Measurements from ENCODE around the gene GTF2IRD1. TPM values are rescaled to one million over a fixed set of nuclear protein-coding genes. Genes with fewer than 3 reads are reported as not detected.

GTF2IRD1 gene
- polyA plus RNA-seq, 1 of the 3 experiments (the other 2 are of a cell fraction) = 26.4 TPM

DNA sequence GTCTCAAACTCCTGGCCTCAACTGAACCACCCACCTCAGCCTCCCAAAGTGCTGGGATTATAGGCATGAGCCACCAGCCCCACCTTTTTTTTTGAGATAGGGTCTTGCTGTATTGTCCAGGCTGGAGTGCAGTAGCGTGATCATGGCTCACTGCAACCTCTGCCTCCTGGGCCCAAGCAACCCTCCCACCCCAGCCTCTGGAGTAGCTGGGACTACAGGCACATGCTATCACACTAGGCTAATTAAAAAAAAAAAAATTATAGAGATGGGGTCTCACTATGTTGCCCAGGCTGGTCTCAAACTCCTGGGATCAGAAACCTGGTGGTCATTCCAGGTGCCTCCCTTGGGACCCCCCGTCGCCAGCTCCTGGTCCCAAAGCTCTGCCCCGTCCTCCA is 25.0 kb downstream of the GTF2IRD1 start:
- Histone ChIP-seq H3K9me2 (no peaks in the 10 kb centered on the region), H3K9me3 (no peaks in the 10 kb centered on the region), H4K20me1 (ENCODE audit: insufficient read depth) (peaks cover 23% of the 10 kb centered on the region; the same call in 1 of the 2 replicates), H3F3A (replicated peaks; ENCODE audit: insufficient read depth) (peaks cover 26% of the 10 kb centered on the region), H3K4me3 (ENCODE audit: low read depth in 2 of 2, low read length in 1 of 2) (no peak overlapping the region), H3K79me2 (ENCODE audit: insufficient read depth) (peaks cover 76% of the 10 kb centered on the region; the same call in 1 of the 2 replicates), H3K36me3 (replicated peaks in 1 of 2; ENCODE audit: control insufficient read depth in 1 of 2, insufficient read depth in 2 of 2, low read length in 1 of 2) (no peaks in the 10 kb centered on the region), H3K4me1 (ENCODE audit: control insufficient read depth in 1 of 2, insufficient read depth in 2 of 2, low read depth in 1 of 2, low read length in 1 of 2) (peaks cover 46 to 49% of the 10 kb centered on the region in 2 experiments; a peak in 3 of 4 replicates), H3K4me2 (no peak overlapping the region; the same call in 1 of the 2 replicates), H3K27me3 (ENCODE audit: insufficient read depth) (no peaks in the 10 kb centered on the region), H3K9ac (no peak overlapping the region; the same call in 1 of the 2 replicates), H3K27ac (ENCODE audit: low read depth in 2 of 2, low read length in 1 of 2) (peak overlapping the region; percentile 66 to 83; a peak in 3 of 4 replicates), H2AFZ (ENCODE audit: low read depth) (no peak overlapping the region)
- DNase-seq = no peak
- ChIA-PET POLR2A (interaction anchor here (1.1 to 1.5 kb wide), 3 partner anchors 13 to 27 kb away, joined by 4 to 8 read pairs (median 4); no protein-coding TSS in a partner anchor), CTCF (interaction anchor here (0.8 to 1.7 kb wide), 2 partner anchors 12 to 87 kb away, joined by 3 to 5 read pairs; no protein-coding TSS in a partner anchor)
- TF ChIP-seq FOXJ3 (CRISPR knock-in tag; IDR thresholded peaks at IDR 0.05) (no peak), RFX5 (IDR thresholded peaks at IDR 0.05; ENCODE audit: low read length) (no peak), CHD2 (IDR thresholded peaks at IDR 0.05; ENCODE audit: low read length, partially characterized antibody) (no peak), TAF1 (IDR thresholded peaks at IDR 0.05; ENCODE audit: borderline replicate concordance, low read depth, low read length) (no peak), YY1 (IDR thresholded peaks at IDR 0.05; ENCODE audit: low read depth) (no peak), FOXM1 (IDR thresholded peaks at IDR 0.05; ENCODE audit: low read depth) (no peak), RAD21 (IDR thresholded peaks at IDR 0.05; ENCODE audit: low read length) (no peak), RCOR1 (IDR thresholded peaks at IDR 0.05; ENCODE audit: low read length) (no peak), EP300 (IDR thresholded peaks at IDR 0.05; ENCODE audit: borderline replicate concordance in 1 of 2, low read depth in 1 of 2, low read length in 1 of 2) (no peak), MXI1 (IDR thresholded peaks at IDR 0.05; ENCODE audit: low read depth, low read length) (no peak)
- TF ChIP-seq, protein P1, sequence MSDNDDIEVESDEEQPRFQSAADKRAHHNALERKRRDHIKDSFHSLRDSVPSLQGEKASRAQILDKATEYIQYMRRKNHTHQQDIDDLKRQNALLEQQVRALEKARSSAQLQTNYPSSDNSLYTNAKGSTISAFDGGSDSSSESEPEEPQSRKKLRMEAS (IDR thresholded peaks at IDR 0.05; ENCODE audit: low read depth) = no peak
- TF ChIP-seq, protein P2, sequence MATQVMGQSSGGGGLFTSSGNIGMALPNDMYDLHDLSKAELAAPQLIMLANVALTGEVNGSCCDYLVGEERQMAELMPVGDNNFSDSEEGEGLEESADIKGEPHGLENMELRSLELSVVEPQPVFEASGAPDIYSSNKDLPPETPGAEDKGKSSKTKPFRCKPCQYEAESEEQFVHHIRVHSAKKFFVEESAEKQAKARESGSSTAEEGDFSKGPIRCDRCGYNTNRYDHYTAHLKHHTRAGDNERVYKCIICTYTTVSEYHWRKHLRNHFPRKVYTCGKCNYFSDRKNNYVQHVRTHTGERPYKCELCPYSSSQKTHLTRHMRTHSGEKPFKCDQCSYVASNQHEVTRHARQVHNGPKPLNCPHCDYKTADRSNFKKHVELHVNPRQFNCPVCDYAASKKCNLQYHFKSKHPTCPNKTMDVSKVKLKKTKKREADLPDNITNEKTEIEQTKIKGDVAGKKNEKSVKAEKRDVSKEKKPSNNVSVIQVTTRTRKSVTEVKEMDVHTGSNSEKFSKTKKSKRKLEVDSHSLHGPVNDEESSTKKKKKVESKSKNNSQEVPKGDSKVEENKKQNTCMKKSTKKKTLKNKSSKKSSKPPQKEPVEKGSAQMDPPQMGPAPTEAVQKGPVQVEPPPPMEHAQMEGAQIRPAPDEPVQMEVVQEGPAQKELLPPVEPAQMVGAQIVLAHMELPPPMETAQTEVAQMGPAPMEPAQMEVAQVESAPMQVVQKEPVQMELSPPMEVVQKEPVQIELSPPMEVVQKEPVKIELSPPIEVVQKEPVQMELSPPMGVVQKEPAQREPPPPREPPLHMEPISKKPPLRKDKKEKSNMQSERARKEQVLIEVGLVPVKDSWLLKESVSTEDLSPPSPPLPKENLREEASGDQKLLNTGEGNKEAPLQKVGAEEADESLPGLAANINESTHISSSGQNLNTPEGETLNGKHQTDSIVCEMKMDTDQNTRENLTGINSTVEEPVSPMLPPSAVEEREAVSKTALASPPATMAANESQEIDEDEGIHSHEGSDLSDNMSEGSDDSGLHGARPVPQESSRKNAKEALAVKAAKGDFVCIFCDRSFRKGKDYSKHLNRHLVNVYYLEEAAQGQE (IDR thresholded peaks at IDR 0.05; ENCODE audit: low read depth, low read length) = no peak
- TF ChIP-seq, protein P3, sequence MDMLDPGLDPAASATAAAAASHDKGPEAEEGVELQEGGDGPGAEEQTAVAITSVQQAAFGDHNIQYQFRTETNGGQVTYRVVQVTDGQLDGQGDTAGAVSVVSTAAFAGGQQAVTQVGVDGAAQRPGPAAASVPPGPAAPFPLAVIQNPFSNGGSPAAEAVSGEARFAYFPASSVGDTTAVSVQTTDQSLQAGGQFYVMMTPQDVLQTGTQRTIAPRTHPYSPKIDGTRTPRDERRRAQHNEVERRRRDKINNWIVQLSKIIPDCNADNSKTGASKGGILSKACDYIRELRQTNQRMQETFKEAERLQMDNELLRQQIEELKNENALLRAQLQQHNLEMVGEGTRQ (IDR thresholded peaks at IDR 0.05; ENCODE audit: borderline replicate concordance, low read depth, low read length) = no peak
- TF ChIP-seq, protein P4, sequence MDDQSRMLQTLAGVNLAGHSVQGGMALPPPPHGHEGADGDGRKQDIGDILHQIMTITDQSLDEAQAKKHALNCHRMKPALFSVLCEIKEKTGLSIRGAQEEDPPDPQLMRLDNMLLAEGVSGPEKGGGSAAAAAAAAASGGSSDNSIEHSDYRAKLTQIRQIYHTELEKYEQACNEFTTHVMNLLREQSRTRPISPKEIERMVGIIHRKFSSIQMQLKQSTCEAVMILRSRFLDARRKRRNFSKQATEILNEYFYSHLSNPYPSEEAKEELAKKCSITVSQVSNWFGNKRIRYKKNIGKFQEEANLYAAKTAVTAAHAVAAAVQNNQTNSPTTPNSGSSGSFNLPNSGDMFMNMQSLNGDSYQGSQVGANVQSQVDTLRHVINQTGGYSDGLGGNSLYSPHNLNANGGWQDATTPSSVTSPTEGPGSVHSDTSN (IDR thresholded peaks at IDR 0.05) = no peak
- TF ChIP-seq, protein P5, sequence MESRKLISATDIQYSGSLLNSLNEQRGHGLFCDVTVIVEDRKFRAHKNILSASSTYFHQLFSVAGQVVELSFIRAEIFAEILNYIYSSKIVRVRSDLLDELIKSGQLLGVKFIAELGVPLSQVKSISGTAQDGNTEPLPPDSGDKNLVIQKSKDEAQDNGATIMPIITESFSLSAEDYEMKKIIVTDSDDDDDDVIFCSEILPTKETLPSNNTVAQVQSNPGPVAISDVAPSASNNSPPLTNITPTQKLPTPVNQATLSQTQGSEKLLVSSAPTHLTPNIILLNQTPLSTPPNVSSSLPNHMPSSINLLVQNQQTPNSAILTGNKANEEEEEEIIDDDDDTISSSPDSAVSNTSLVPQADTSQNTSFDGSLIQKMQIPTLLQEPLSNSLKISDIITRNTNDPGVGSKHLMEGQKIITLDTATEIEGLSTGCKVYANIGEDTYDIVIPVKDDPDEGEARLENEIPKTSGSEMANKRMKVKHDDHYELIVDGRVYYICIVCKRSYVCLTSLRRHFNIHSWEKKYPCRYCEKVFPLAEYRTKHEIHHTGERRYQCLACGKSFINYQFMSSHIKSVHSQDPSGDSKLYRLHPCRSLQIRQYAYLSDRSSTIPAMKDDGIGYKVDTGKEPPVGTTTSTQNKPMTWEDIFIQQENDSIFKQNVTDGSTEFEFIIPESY (IDR thresholded peaks at IDR 0.05; ENCODE audit: borderline replicate concordance, low read depth) = no peak
- TF ChIP-seq, protein P6, sequence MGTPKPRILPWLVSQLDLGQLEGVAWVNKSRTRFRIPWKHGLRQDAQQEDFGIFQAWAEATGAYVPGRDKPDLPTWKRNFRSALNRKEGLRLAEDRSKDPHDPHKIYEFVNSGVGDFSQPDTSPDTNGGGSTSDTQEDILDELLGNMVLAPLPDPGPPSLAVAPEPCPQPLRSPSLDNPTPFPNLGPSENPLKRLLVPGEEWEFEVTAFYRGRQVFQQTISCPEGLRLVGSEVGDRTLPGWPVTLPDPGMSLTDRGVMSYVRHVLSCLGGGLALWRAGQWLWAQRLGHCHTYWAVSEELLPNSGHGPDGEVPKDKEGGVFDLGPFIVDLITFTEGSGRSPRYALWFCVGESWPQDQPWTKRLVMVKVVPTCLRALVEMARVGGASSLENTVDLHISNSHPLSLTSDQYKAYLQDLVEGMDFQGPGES (IDR thresholded peaks at IDR 0.05; ENCODE audit: low read depth, low read length) = no peak
- WGBS (ENCODE audit: low lambda C conversion rate) = 94% methylated on average over 4 of the region's 4 CpGs
